GM18502 (cell line): ENCODE measurements around the gene RNASEL.

Experiments
- ATAC-seq: cut with Tn5 transposase; IDR thresholded peaks from one replicate; pipeline ENCODE4 v1.9.1; 2021; ENCODE audit warnings: mild to moderate bottlenecking; ENCODE audit not compliant: unreplicated experiment, poor library complexity

RNASEL gene

DNA sequence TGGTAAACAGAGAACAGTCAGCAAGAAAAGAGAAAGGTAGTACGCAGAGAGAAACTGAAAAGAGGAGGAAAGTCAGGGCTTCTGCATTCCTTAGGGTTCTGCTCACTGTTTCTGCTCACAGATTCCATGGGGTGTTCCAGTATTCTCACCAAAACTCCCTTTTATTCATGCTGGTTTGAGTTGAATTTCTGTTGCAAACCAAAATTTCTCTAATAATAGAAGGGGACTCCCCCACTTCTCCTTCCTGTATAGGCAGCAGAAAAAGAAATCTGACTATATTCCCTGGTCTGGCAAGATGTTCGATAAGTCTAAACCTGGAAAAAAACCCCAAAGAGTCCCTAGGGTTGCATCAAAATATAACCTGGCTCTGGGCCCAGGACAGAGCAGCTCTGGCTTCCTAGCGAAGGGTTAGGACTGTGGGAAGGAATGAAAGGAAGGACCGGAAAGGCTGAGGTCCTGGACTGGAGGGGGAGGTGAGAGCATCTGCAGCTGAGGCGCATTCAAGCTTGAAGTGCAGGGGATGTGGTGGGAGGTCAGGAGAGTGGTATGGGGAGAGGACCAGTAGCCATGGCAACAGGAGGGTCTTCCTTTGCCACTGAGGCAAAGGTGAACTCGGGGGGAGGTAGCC lies 34.0 kb upstream of the RNASEL start:
- ATAC-seq, result peak; percentile 73

DNA sequence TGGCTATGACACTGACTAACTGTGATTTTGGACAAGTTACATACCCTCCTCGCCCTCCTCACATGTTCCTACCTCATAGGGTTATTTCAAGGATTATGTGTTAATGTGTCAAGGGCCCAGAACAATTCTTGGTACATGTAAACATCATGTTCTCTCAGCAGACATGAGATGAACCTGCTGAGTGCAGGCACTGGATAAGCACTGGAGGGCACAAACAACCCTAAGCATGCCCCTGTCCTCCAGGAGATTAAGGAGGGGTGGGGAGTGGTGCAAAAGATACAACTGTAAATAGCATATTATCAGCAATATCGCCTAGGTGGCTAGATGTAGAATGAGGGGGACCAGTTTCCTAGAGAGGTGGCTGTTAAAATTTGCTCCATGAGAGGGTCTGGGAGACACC lies 32.9 kb upstream of the RNASEL start:
- ATAC-seq, result no peak

DNA sequence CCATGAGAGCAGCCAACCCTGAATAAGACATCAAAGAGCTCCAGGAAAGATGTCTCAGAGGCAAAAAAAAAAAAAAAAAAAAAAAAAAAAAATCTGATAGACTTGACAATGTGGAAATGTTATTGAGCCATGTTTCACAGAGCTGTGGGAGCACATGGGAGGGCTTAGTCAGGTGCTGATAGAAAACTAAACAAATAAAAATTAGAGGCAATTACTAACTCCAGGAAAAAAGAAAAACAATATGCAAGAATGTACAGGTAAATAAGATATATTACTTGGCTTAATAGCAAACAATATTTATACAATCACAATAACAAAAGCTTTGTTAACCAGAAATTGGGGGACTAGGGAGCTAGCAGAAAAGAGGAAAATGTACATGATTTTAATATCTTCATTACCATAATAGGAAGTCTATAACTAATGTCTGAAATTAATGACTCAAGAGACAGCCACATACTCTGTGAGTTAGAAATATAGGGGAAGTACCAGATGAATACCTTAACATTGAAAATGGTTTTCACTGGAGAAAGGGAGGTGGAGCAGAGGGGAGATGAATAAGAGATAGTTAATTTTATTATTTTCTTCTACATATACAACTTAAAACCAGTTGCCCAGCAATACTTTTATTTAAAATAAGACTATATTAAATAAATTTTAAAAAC lies 32.0 kb upstream of the RNASEL start:
- no peak for ATAC-seq

DNA sequence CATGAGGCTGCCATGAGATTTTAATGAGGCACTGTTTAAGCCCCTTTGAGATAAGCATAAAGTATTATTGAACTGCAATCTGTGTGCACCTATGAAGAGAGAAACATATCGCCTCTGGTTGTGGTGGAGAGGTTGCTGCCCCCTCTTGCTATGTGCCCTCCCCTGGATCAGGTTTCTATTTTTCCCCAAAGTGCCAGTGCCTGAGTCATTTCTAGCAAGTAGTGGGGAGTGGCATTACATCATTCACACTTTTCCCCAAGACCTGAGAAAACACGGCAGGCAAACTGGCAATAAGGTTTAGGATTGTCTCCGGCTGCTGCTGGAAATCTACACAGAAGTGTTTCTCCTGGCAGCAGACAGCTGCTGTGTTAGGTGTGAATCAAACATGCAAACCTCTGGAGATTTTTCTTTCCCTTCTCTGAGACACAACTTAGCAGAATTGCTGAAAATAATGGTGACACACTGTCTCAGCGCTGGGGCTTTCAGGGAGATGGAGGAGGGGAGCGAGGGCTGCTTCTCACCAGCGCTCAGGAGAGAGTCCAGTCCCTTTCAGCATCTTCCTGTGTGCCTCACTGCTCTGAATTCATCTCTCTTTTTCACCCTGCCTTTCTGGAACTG lies 28.8 kb upstream of the RNASEL start:
- ATAC-seq, result no peak

DNA sequence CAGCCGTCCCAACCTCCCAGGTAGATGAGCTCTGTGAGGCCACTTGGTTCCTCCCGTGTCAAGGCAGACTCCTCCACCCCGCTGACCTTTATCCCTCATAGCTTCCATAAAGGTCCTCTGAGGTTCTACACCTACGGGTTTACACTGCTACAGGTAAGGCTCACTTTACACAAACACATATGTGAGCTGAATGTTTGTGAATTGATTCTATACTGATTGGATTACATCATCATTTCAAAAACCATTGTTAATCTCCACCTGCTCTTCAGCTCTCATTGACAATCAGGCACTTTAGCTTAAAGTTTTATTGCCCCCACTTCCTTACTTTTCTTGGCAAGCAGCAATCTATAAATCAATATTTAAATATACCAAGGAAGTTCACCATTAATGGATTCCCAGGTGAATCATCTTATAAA lies 28.0 kb upstream of the RNASEL start:
- ATAC-seq, result no peak

DNA sequence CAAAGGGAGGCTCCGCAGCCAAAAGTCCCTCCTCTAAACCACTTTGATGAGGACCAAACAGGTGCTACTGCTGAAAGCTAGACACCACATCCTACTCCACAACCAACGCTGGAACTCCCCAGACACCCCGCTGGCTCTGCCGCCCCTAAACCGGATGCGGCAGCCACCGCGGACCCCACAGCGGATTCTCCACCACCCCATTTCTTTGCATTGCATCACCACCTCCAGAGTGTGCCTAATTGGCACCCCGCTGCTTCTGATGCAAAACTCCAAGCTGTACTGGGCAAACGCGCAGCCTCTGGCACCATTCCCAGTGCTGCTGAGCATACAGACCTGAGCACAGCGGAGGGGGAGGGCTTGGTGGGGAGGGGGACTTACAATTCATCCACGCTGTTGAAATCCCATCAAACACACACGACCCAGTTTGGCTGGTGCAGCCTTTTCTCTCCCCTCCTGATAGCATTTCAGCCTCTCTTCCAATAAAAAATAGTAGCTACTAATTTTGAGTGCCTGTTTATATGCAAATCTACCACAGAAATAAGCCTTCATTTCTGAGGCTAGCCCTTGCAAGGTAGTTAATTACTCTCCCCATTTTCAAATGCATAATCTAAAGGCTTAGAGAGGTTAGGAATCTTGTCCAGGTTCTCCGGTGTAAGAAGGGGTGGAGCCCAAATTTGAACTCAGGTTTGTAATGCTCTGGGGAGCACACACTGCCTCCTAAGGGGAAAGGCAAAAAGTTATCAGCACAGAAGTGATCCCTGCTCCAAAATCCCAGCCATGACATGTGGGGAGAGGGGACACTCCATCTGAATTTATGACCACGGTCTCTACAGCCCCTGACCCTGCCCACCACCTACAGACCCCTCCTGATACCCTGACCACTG lies 27.3 kb upstream of the RNASEL start:
- peak; percentile 80 for ATAC-seq

DNA sequence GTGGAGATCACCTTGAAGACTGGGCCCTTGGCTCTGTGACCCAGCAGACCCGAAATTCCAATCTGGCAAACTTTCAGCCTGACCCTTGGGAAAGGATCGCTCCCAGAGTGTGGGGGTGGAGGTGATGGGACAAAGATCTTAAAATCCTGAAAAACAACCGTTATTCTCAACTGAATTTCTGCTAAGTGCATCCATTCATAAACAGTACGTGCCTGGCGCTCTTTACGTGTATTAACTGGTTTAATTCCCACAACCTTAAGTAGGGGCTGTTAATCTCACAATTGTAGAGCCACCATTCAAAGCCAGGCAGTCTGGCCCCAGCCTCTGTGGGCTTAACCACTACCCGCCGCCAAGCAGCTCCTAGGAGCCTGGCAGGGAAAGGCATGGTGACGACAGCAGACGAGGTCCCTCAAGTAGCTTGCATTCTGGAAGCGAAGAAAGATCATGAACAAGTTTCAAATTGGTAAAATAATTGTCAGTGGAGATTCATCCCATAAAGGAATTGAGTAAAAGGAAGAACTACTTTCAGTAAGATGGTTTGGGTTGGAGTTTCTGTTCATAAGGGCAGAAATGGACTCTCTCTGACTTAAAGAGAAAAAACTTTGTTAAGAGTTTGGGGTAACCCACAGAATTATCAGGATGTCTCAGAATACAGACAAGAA lies 26.5 kb upstream of the RNASEL start:
- peak; percentile 28 for ATAC-seq

DNA sequence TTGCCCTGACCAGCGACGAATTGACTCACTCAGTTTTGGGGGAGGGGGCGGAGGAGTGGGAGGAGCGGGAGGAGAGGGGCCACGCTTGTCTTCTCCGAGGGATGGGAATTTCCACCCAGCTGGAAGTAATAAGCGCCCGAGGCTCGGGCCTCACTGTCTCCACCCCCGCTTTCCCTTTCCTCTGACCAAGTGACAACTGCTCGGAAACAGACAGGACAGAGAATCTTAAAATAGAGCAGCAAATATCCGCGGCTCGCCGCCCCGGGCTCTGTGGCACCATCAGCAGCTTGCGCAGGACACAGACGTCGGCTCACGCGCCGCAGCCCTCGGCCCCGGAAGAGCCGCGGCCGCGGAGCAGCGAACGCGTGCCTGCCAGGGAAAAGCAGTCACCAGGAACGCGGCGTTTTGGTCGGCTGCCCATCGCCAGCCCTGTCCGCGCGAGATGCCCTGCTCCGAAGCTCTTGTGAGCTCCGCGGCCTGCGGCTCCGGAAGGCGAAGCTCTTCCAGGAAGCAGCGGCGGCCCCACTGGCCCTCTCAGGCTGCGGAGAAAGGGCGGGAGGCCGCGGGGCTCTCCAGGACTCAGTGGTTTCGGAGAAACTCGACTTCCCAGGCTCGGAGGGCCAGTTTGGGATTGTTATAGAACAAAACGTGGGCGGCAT lies 25.9 kb upstream of the RNASEL start:
- peak; percentile 36 for ATAC-seq

DNA sequence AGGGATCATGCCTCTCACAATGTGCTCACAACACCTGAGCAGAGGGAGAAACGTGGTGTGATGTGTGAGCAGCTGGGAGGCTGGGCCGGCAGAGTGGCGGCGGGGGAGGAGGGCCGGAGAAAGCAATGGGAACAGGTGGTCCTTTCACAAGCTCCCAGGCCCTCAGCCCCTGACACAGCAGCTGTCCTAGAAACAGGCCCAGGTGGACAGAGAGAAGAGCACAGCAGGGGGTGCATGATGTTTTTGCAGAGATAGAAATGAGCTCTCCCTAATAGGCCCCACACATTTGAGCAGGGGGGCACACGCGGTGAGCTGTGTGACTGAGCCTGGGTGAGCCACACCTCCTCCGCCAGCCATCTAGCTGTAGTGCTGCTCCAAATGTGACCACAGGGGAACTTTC lies 22.7 kb upstream of the RNASEL start:
- no peak for ATAC-seq

DNA sequence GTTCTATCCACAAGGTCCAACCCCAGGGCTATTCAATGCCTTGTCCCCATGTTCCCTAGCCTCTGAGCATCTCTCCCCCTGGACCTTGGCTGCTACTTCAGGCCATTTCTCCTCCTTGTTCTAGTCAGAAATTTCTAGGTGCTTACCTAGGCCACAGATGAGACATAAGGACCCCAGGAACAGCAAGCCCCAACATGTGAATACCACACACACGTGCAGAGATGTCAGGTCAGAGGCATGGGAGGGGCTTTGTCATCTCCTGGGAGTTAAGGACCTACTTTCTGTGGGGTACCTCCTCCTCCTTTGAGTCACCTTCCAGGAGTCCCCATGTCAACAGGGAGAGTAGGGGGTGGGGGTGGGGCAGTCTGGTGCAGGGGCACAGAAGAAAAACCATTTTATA lies 22.3 kb upstream of the RNASEL start:
- ATAC-seq, result no peak

DNA sequence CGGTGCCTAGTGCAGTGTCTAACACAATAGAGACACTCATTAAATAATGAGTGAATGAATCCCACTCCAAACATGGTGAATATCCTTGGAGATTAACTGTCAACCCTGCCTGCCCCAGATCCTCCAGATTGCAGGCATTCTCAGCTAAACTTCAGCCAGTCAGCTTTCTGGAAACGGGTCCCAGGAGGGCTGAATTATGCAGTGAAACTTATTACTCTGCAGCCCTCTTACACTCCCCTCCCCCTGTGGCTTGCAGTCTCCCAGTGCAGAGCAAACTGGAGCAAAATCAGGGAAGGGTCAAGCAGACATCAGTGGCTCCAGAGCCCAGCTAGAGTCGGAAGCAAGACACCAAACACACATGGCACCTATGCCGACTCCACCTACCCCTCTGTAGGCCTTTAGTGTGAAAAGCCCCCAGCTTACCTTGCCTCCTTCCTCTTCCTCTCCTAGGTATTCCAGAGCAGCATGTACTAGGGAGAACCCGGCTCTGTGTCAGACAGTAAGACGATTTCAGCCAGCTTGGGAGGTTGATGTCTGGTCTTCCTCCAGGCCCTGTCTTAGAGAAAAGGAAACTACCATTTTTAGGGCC lies 21.6 kb upstream of the RNASEL start:
- no peak for ATAC-seq

DNA sequence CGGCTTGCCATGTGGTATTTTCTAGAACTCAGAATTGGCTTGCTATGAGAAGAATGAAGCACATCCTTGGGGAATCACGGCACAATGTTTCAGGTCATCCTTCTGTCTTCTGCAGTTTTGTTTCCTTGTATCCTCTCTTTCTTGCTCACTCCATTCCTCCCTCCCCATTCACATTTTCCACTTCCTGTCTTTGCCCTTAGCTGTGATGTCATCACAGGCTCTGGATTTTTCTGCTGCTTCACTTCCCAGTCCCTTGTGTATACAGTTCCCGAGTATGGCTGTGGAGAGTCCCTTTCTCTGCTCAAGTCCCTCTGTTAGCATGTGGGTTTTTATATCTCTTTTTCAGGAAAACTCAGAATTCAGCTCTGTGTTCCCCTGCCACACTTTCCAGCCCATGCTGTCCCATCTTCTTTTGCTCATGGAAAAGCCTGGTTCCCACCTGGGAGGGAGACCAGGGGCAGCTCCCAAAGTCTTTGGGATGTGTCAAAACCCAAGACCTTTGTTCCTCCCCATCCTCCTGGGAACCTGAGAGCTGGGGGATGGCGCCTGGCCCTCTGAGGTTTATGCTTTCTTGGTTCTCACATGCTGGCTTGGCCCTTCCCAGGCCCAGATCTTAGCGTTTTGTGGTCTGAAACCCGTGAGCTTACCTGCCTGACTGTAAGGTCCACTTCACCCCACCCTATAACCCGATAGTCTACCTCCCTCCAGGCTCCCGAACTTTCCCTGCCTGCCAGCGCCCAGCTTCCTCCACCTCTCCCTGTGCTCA lies 20.0 kb upstream of the RNASEL start:
- no peak for ATAC-seq

DNA sequence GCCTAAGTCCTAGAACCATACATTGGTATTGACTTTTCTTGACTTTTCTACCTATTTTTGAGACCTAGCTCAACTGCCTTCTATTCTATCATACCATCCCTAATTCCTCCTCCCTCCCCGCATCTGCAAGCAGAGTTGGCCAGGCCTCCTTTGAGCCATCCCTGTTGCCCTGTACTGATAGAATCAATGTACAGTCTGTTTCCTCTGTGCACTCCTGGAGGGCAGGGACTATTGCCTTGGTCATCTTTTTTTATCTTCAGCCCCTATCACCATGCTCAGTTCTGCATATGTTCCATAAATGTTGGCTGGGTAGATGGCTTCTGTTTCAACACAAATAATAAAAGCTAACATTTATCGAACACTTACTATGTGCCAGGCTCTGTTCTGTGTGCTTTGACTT lies 19.2 kb upstream of the RNASEL start:
- ATAC-seq, result no peak

DNA sequence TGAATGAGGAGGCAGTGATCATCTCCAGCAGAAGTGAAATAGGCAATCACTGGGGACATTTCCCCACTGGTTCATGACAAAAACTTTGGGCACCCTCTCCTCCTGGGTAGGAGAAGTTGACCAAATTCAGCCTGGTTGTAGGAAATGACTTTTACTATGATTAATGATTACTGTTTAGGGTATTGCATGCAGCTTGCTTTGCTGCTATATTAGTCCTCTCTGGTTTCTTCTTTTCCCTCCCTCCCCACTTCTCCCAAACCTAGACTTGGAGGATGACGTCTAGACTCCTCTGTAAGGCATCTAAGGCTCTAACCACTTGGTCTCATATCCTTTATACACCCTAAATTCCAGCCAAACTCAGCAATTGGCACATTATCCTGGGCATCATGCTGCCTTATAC lies 18.5 kb upstream of the RNASEL start:
- ATAC-seq, result no peak

DNA sequence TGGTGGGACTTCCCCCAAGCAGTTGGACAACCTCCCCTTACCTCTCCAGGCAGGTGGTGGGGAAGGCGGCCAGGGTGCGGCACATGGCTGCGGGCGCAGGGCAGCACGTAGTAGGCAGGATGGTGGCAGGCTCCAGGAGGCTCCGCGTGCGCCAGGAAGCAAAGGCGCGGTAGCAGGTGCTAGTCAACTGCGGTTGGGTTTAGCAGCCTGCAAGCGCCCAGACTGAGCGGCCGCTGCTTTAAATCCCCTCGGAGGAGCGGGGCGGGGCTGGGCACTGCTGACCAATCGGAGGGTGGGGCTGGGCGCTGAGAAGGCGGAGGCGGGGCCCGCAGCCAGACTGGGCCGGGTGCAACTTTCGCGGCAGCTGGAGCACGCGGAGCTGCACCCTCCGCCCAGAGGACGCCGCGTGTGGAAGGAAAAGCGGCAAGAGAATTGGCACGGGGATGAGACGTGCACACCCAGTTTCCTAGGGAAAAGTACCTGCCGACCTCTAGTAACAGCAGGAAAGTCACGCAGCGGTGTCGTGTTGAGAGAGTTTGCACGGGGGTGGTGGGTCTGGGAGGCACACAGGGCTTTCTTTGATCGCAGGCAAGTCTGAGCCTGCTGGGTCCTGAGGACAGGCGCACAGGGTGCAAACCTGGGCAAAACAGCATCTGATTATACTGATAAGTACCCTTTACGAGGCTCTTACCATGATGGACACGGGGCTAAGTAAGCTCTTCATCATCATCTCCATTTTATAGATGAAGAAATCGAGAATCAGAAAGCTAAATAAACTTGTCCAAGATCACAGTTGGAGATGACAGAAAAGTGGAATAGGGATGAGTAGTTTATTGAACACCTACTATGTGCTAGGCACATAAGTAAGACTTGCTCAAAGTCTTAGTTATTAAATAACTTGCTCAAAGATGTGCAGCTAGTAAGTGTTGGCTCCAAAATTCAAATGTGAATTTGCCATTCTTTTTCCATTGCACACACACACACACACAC lies 15.4 kb upstream of the RNASEL start, which contains the start of gene RGS16:
Gene RGS16 (minus strand): TSS at position 215 of the 990 bp plus-strand sequence. CDS start 130 bp downstream, at position 85.
- peak; percentile 88 for ATAC-seq

DNA sequence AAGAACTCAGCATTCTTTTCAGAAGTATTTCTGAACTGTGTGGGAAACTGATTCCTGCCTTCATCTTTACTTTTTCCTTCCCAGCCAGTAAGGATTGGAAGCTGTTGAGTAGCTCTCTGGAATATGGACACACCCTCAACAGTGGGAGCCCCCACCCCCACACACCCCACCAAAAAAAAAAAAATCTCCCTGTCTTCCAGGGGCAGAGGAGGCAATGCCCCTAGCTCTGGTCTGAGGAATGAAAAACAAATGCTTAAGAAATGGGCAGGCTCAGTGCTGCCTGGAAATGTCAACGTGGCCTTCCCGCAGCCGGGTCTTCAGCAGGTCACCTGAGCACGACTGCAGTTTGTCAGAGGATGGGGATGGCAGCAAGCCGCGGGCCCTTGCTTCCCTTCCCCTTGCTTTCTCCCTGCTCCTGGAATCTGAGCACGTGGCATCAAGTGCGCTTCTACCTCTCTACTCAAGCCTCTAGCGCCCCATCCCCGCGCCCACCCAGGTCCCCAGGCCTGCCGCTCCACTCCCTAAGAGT lies 14.7 kb upstream of the RNASEL start:
- peak; percentile 10 for ATAC-seq

DNA sequence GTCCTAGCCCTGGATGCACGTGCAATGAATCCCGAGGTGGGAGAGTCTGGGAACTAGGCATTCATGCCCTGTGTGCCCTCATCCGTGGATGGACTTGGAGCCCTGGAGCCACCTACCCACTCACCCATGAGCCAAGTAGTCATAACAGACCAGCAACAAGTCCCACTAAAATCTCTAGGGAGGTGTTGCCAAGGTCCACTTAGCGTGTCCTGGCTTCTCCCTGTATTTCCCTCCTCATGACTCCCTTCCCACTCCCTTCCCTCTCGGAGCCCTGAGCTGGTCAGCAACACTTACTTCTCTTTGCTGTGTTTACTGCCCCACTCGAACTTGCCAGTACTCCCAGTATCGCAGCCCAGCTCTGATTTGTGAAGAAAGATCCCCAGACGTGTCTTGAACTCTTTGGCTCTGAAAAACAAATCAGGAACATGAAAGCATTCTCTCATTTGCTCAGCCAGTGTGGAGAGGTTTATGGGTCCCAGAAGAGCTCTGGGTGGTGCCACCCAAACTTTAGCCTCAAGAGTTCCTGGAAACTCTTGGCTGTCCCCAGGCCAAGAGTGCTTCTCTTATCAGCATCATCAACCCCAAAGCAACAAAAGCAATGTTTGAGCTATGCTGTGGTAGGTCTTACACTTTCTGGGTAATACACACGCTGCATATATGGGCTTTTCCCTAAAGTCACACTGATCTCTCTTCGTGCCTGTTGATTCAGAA lies 14.0 kb upstream of the RNASEL start:
- ATAC-seq, result no peak
